ENCODE measurements around the gene ARHGAP6. TPM values are rescaled to one million over a fixed set of nuclear protein-coding genes. Genes with fewer than 3 reads are reported as not detected.

The ARHGAP6 gene
- total and polyA plus RNA-seq, 2 donors from 2014 or later: 6.0 to 20.4 TPM

GRCh38 chrX:11293113-11293512 is 372.6 kb downstream of the ARHGAP6 start, which contains the start of gene AMELX:
AMELX (plus strand) TSS chrX:11293413; CDS start chrX:11294789, 1,376 bp downstream.
- no peak for TF ChIP-seq CTCF (IDR thresholded peaks at IDR 0.05; ENCODE audit: borderline replicate concordance, extremely low read depth, insufficient read depth)
- intact Hi-C loops (cut with DNase I): no loop called here
- no peak for DNase-seq

GRCh38 chrX:11290416-11291102 is 375.2 kb downstream of the ARHGAP6 start:
- Histone ChIP-seq H3K27me3 (ENCODE audit: control insufficient read depth, insufficient read depth, low read length) (peaks cover 2% of the 10 kb centered on the region), H3K9me3 (ENCODE audit: control insufficient read depth in 2 of 3, insufficient read depth in 1 of 3, low read length in 3 of 3) (no peaks in the 10 kb centered on the region), H3K36me3 (ENCODE audit: control insufficient read depth in 2 of 3, insufficient read depth in 3 of 3, low read length in 3 of 3) (no peaks in the 10 kb centered on the region), H3K27ac (ENCODE audit: low read depth in 2 of 2, low read length in 2 of 2) (no peak overlapping the region), H3K4me3 (ENCODE audit: low read length in 3 of 3) (no peak overlapping the region), H3K9ac (ENCODE audit: low read length in 3 of 3) (no peak overlapping the region), H3K4me1 (ENCODE audit: control insufficient read depth in 2 of 3, insufficient read depth in 2 of 3, low read depth in 1 of 3, low read length in 3 of 3) (no peaks in the 10 kb centered on the region)
- FAIRE-seq (peak; percentile 46), DNase-seq (no peak)
- intact Hi-C loops (cut with DNase I): no loop called here
- TF ChIP-seq CTCF (IDR thresholded peaks at IDR 0.05; ENCODE audit: borderline replicate concordance, extremely low read depth, insufficient read depth): no peak

More at GRCh38 chrX:11293113-11293512, 372.6 kb downstream of the ARHGAP6 start, which contains the start of gene AMELX:
- Histone ChIP-seq H3K27ac (ENCODE audit: low read depth in 2 of 2, low read length in 2 of 2) (no peak within 1 kb of the TSS), H3K4me1 (ENCODE audit: control insufficient read depth in 2 of 3, insufficient read depth in 2 of 3, low read depth in 1 of 3, low read length in 3 of 3) (no peaks in the 10 kb centered on the region), H3K4me3 (ENCODE audit: low read length in 3 of 3) (no peak within 1 kb of the TSS), H3K36me3 (ENCODE audit: control insufficient read depth in 2 of 3, insufficient read depth in 3 of 3, low read length in 3 of 3) (no peaks in the 10 kb centered on the region), H3K9me3 (ENCODE audit: control insufficient read depth in 2 of 3, insufficient read depth in 1 of 3, low read length in 3 of 3) (no peaks in the 10 kb centered on the region), H3K27me3 (ENCODE audit: control insufficient read depth, insufficient read depth, low read length) (peaks cover 2% of the 10 kb centered on the region), H3K9ac (ENCODE audit: low read length in 3 of 3) (no peak within 1 kb of the TSS)
- no peak for FAIRE-seq

- Histone ChIP-seq H3K4me3 (ENCODE audit: low read length in 3 of 3) (no peak overlapping the region), H3K27me3 (ENCODE audit: control insufficient read depth, insufficient read depth, low read length) (peaks cover 2% of the 10 kb centered on the region), H3K36me3 (ENCODE audit: control insufficient read depth in 2 of 3, insufficient read depth in 3 of 3, low read length in 3 of 3) (no peaks in the 10 kb centered on the region), H3K9me3 (ENCODE audit: control insufficient read depth in 2 of 3, insufficient read depth in 1 of 3, low read length in 3 of 3) (no peaks in the 10 kb centered on the region), H3K27ac (ENCODE audit: low read depth in 2 of 2, low read length in 2 of 2) (no peak overlapping the region), H3K9ac (ENCODE audit: low read length in 3 of 3) (no peak overlapping the region), H3K4me1 (ENCODE audit: control insufficient read depth in 2 of 3, insufficient read depth in 2 of 3, low read depth in 1 of 3, low read length in 3 of 3) (no peaks in the 10 kb centered on the region)
- no peak for DNase-seq
- no peak for TF ChIP-seq CTCF (IDR thresholded peaks at IDR 0.05; ENCODE audit: borderline replicate concordance, extremely low read depth, insufficient read depth)
- intact Hi-C loops (cut with DNase I): no loop called here
- no peak for FAIRE-seq
Observed at GRCh38 chrX:11287505-11287904, 378.2 kb downstream of the ARHGAP6 start.

Measured in kidney (tissue), 14 donors.